HG02938 (cell line): ENCODE measurements around the gene GRK5.
"Not testable (repeated sequence)": the region's sequence is repeated elsewhere in the genome, so short reads cannot be mapped to it uniquely, and the experiment has no call there.

Experiments used
- ATAC-seq: cut with Tn5 transposase; IDR thresholded peaks from one replicate; pipeline ENCODE4 v1.9.1; 2021; ENCODE audit warnings: mild to moderate bottlenecking, moderate library complexity; ENCODE audit not compliant: unreplicated experiment

The GRK5 gene

DNA sequence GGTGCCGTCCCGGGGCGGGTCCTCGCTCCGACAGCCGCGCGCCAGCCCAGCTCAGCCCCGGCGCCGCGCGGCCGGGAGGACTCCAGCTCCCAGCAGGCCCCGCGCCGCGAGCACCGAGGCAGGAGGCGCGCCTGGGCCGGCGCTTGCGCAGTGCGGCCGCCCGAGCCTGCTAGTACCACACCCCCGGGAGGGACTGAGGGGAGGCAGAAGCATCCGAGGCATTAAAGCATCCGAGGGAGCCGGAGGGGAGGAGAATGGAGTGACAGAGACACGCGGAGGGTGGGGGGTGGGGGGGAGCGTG is at the start of gene GRK5:
Gene GRK5 (plus strand): TSS at position 206 of the 301 bp plus-strand sequence. CDS start 347 bp downstream, outside the sequence.
- peak; percentile 66 for ATAC-seq

DNA sequence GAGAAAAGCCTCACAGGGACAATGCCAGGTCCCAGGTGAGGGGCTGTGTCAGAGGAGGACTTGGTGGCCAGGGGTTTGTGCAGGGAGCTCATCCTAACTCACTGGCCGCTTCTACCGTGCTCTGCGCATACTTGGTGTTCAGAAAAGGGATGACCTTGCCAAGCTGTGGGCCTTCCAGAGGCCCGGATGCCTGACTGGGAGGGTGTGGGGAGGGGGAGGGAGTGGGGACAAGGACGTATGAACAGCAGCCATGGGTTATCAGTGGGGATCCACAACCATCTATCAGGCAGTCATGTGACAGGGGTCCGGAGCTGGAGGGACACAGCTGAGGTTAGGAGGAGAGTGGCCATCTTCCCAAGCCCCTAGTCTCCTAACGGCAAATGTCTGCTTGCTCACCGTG is 48.0 kb upstream of the GRK5 start:
- ATAC-seq = no peak

DNA sequence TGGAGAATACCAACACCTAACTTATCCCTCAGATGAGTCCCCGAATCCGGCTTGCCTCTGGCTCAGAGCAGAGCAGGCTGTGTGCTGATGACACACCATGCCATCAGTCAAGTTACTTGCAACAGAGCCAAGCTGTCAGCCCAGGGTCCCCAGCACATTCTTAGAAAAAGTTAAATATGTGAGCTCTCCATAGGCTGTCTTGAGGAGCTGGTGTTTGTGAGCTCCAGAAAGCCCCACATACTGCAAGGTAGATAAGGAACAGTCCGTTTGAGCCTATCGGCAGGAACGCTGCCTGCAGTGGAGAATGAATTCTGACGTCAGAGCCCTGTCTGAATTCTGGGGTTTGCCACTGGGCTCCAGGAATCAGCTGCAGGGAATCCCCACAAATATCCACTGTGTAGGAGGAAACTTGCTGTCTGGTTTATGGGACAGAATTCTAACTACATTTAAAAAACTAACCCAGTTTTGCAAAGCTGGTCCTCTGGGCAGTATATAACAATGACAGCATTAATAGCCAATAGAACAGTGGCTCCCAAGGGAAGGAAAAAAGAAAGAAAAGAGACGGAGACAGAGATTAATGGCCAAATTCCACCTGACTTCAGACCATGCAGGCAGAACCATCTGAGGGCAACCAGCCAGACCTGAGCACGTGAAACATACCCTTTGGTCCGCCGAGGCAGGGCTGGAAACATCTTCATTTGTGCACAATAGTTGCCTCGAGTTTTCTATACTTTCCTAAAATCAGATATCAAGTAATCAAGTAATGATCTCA is 45.5 kb upstream of the GRK5 start:
- no peak for ATAC-seq

DNA sequence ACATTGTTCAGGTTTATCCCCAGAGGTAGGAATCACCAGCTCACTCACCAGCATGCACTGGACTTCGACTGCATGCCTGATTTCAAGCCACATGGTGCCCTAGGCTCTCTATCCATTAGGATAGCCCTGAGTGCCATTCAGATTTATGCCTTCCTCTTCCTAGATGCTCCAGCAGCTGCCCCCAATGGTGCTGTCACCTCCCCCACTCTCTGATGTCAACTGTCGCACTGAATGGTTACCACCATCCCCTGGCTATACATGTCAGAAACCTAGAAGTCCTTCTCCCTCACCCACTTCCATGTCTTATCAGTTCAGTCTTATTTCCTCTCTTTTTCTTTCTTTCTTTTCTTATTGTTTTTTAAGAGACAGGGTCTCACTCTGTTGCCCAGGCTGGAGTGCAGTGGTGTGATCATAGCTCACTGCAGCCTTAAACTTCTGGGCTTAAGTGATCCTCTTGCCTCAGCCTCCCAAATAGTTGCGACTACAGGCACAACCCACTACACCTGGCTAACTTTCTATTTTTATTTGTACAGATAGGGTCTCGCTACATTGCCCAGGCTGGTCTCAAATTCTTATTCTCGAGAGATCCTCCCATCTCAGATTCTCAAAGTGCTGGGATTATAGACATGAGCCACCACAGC is 44.8 kb upstream of the GRK5 start:
- ATAC-seq = no peak

DNA sequence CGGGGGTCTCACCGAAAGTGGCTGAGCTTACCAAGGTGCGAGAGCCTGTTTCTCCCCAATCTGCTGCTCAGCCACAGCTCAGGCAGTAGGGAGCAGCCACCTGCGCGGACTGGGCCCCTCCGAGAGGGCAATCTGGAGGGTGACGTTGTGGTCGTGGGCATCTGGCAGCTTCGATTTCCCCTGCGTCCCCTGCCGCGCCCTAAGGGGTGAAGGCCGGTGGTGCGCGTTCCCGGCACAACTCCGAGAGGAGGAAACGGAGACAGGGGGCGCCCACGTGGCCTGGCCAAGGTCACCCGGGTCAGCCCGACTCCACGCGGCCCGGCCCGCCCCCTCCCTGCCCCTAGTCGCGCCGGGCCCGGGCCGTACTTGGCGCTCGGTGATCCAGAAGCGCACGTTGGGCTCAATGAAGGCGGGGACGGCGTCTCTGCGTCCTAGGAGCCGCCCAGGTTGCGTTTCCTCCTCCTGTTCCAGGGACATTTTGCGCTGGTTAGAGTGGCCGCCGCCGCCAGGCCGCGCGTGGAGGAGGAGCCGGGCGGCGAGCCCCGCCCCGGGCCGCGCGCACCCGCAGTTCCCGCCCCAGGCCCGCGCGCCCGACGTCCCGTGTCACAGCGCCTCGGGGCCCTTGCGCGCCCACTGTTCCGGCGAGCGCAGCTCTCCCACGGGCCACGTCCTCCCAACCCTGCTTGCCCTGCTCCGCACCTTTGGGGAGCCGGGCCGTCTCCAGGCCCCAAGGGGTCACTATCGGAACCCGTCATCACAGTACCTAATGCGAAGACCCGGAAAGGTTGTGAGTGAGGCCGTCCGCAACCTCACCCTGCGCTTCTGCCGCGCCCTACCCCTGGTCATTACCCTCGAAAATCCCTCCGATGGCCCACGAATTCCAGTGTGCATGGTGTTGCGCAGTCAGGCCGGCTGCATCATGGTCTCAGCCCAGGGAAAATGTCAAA is 41.9 kb upstream of the GRK5 start, which contains the start of gene SFXN4:
Gene SFXN4 (minus strand): TSS at position 544 of the 947 bp plus-strand sequence. CDS start 67 bp downstream, at position 477.
- ATAC-seq = peak; percentile 84

DNA sequence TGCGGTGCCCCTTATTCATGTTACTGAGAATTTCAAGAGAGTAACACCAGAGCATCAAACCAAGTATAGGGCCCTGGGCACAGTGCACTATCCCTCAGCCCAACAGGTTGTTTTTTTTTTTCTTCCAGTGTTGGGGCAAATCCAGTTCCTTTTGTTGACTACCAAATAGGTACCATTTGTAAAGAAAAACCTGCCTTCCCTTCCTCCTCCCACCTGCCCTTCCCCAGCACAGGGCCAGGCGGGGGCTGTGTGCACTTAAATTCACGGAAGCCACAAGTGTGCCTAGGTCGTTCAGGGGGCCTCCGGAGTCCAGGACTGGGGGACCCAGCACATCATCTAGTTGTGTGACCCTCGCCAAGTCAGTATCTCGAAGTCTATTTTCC is 41.3 kb upstream of the GRK5 start:
- no peak for ATAC-seq

DNA sequence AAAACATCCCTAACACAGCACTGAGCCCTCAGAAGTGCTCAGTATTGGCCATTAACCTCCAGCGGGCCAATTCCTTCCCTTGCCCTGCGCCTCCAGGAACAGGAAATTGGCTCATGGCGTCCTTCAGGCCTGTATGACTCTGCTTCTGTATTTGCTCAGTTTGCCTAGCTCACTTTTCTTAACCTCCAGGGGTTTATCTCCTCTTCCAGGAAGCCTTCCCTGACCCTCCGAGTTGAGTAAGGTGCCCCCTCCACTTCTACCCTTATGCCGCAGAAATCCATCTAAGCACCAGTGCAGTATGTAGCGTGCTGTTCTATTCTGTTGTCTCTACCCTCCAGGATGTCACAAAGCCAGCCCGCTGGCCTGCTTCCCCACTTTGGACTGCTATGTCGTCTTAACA is 40.8 kb upstream of the GRK5 start:
- ATAC-seq = no peak

DNA sequence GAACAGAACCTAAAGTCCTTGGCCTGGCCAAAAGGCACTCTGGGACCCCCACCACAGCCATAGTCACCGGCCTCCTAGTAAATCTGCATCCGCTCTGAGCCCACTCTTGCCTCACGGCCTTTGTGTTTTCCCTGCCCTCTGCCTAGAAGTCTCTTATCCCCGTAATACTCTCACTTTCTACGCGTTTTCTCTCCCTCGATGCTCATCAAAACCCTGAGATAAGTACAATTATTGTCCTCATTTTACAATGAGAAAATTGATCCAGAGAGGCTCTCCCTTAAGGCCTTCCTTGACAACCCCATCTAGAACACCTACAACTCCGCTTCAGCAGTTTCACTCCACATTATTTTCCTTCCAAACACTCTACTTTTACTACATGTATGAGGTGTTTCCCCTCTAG is 40.3 kb upstream of the GRK5 start:
- no peak for ATAC-seq

DNA sequence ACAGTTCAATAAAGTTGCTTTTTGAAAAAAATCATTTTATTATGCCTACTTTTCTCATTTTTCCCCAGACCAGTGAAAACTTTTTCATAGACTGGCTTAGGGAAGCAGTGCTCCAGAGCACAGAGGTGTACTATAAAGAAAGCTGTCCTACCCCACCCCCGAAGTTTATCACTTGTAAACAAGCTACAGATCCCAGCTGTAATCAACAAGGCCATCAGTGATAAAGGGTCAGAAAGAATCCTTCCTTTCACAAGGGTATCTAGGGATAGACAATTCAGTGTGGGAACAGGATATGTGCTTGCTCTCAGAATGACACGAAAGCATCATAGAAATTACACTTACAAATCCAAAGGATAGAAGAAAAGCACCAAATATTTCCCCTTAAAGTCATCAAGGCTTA is 33.3 kb upstream of the GRK5 start:
- ATAC-seq = no peak

DNA sequence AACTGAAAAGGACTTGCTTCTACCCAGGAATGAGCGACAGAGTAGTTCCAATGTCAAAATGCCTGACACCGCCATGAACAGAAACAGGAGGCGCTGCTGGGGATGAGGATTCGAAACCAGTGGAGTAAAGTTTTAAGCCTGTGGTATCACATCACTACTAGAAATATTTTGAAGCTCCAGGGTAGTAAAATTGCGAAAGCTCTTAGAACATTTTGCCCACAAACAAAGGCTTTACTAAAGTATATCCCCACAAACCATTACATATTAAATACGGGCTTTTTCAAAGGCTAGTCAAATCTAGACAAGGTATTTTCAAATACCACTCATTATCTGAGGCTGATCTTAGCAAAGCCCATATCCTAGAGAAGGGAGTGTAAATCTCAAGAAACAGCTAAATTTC is 31.2 kb upstream of the GRK5 start:
- no peak for ATAC-seq

DNA sequence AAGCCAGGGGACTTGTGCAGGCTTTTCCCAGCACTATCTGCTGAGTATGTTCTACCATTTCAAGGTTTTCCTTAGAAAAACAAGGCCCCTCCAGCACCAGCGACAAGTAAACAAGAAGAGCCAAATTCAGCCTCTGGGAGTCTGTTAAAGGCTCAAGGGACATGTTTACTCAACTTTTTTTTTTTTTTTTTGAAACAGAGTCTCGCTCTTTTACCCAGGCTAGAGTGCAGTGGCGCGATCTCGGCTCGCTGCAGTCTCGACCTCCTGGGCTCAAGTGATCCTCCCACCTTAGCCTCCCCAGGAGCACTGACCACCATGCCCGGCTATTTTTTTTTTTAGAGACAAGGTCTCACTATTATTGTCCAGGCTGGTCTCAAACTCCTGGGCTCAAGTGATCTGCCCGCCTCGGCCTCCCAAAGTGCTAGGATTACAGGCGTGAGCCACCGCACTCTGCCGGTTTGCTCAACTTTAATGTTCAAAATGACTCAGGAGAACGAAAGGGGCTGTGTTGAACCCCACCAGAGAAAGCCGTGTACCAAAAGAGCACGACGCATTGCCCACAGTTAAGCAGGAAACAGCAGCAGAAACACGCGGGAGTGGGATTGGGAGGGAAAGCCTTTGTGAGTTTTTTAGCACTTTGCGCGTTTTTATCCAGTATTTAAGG is 29.5 kb upstream of the GRK5 start:
- peak; percentile 31 for ATAC-seq

DNA sequence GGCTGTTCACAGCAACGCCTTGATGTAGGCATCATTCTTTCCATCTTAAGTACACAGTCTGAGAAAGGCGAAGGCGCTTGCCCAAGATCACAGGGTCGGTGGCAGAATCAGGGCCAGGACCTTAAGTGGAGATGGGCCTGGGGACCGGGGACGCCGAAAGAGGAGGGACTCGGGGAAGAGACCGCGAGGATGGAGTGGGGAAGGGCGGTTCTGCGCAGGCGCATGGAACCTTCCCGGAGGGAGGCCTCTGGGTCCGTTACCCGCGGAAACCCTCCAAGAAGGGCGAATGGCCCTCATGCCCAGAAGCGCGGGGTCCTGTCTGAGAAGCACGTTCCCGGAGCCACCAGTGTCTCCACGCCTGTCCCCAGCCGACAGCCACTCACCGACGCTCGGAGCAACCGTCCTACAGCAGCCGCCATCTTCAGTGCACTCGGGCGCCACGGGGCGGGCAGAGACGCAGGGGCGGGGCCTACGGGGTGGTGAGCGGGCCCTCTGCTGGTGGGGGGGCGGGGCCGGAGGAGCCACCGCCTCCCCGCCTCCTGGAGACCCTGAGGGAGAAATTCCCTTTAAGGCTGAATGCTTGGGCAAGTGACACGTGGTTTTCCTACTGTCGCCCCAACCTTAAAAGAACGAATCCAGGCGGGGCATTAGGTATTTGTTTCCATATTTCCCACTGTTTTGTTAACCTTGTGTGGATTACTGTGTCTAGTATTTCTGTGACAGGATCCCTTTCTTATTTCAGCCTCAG is 28.8 kb upstream of the GRK5 start, which contains the start of gene PRDX3:
Gene PRDX3 (minus strand): TSS at position 441 of the 748 bp plus-strand sequence. CDS start 22 bp downstream, at position 419.
- ATAC-seq = peak; percentile 90

DNA sequence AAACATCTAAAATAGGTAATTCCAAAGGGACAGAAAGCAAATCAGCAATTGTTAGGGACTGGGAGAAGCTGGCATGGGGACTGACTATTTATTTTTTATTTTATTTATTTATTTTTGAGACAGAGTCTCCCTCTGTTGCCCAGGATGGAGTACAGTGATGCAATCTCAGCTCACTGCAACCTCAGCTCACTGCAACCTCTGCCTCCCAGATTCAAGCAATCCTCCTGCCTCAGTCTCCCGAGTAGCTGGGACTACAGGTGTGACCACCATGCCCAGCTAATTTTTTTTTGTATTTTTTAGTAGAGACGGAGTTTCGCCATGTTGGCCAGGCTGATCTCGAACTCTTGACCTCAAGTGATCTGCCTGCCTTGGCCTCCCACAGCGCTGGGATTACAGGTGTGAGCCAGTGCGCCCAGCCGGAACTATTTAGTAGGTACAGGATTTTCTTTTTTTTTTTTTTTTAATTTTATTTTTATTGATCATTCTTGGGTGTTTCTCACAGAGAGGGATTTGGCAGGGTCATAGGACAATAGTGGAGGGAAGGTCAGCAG is 26.4 kb upstream of the GRK5 start:
- ATAC-seq = not testable (repeated sequence)

DNA sequence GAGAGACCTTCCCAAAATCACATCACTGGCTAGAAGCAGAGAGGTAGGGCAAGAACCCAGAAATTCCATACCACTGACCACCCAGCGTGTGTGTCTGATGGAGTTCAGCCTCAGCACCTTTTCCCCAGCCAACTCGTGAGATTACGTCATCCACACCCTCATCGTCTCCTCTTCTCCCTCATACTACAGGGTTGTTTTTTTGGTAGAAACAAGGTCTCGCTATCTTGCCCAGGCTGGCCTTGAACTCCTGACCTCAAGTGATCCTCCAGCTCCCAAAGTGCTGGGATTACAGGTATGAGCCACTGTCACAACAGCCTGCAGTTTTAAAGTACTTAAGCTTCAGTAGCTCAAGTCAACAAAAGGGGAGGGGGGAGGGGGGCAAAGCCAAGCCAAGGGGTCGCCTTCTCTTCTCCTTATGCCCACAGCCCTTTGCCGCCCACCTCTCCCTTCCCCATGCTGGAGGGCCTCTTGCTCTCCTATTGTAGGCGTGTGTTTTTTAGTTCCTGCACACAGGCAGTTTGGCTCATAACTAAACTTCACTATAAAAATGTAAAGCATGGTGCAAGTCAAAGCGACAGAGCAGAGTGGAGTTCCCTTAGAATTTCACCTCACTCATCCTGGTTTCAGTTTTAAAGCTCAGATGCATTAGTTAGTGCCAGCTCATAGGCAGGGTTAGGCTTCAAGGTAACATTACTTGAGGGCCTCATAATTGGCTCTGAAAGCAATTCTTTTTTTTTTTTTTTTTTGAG is 23.5 kb upstream of the GRK5 start:
- ATAC-seq = no peak

DNA sequence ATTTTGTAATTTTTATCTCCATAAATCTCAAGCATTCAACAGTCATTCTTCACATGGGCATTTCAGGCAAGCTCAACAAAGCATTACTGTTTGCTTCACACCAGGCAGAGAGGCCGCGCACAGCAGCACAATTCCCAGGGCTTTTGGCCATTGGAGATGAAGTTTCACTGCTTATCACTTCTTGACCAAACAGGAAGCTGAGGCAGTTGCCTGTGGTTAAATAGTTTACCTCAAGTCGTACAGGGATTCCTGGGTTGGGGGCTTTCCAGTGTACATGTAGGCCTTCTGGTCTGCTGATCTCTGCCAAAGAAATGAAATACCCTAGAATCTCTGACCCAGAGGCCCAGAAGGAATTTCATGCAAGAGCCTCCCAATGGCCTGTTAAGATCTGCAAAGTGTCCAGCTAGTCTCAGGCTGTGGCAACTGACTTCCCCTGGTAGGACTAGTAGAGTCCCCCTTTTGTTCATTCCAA is 17.5 kb upstream of the GRK5 start:
- no peak for ATAC-seq

DNA sequence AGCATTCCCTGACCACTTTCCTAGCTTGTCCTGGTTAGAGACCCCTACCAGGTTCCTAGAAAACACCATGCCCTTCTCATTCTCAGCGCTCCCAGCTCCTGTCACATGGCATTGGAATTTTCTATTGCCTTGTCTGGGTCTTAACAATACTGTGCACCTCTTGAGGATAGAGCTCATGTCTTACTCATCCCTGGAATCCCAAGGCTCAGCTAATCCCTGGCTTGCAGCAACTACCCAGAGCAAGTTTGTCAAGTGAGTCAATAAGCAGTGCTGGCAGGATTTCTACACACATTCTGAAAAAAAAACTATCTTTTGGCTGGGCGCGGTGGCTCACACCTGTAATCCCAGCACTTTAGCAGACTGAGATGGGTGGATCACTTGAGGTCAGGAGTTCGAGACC is 17.0 kb upstream of the GRK5 start:
- no peak for ATAC-seq

DNA sequence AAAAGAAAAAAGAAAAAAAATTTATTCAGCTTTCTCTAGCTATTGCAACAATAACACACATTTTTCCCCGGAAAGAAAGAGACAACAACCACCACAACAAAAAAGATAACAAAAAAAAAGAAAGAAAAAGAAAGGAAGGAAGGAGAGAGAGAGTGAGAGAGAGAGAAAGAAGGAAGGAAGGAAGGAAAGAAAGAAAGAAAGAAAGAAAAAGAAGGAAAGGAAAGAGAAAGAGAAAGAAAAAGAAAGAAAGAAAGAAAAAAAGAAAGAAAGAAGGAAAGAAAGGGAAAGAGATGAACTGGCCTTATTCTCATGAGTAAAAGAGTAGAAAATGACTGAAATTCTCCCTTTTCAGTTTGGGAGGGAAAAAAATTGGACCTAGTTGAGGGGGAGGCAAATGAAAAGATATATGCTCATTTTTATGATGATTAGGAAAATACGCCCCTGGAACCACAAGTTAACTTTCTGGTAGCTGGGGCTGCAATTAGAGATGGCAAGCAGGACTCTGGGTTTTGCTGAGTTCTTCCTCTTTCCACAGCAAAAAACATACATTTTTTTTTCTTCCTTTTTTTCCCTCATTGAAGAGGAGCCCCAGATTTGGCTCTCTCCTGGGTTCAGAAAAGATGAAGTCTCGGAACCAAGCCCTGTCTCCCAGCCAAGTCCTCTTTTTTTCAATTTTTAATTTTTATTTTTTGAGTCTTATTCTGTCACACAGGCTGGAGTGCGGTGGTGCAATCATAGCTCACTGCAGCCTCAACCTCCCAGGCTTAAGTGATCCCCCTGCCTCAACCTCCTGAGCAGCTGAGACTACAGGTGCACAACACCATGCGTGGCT is 16.2 kb upstream of the GRK5 start:
- no peak for ATAC-seq

DNA sequence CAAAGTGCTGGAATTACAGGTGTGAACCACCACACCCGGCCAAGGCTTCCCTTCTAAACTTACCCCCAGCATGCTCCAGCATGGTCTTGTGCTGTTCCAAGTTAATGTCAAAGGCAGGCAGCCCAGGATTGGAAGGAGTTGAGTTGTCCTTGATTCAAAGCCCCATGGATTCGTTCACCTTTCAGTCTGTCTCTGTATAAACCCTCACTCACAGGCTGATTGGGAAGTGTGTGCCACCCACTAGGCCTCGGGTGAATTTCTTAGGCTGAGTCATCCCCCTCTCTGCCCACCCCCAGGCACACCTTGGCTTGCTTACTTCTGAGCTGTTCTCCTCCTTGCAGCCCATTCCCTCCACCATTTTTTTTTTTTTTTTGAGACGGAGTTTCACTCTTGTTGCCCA is 15.5 kb upstream of the GRK5 start:
- ATAC-seq = no peak
